ENCODE data around the gene NUDT4. TPM values are rescaled to one million over a fixed set of nuclear protein-coding genes. Genes with fewer than 3 reads are reported as not detected.
A peak's percentile ranks its signal among the peaks of the same experiment; 100 is the strongest.

Gene NUDT4
- total and polyA plus RNA-seq, 2 of the 13 experiments (the other 11 are each of a cell fraction or from before 2014, with no cell fraction given) = 37.3 to 70.1 TPM

- no peak for TF ChIP-seq CEBPZ (IDR thresholded peaks at IDR 0.05; ENCODE audit: low read length)
- TF ChIP-seq UBTF (CRISPR knock-in tag; IDR thresholded peaks at IDR 0.05) = peak; percentile 71
- TF ChIP-seq RBFOX2 (IDR thresholded peaks at IDR 0.05; ENCODE audit: low read depth, low read length) = peak; percentile 91
- TF ChIP-seq NR2C2 (CRISPR knock-in tag; IDR thresholded peaks at IDR 0.05; ENCODE audit: borderline replicate concordance) = no peak
- no peak for TF ChIP-seq ZFAT (CRISPR knock-in tag; conservative IDR thresholded peaks at IDR 0.05)
- TF ChIP-seq ZFY (CRISPR knock-in tag; IDR thresholded peaks at IDR 0.05) = peak; percentile 69
- no peak for TF ChIP-seq KIAA2018 (CRISPR knock-in tag; IDR thresholded peaks at IDR 0.05; ENCODE audit: borderline replicate concordance)
- TF ChIP-seq NFKBIZ (CRISPR knock-in tag; IDR thresholded peaks at IDR 0.05) = no peak
- no peak for TF ChIP-seq JUN (CRISPR knock-in tag; IDR thresholded peaks at IDR 0.05)
- TF ChIP-seq ATM (IDR thresholded peaks at IDR 0.05; ENCODE audit: borderline replicate concordance) = no peak
- no peak for TF ChIP-seq NBN (conservative IDR thresholded peaks at IDR 0.05)
- 0 out of 2 replicates have a peak, but pooled peaks have one; percentile 47 for TF ChIP-seq ZNF501 (CRISPR knock-in tag; IDR thresholded peaks at IDR 0.05)
Observed at GRCh38 chr12:93377252-93378195, at the start of gene NUDT4 (continued).

All from HepG2 (cell line).